Epidermal melanocyte (primary cell): ENCODE measurements around the gene NOP53.
"Not testable (repeated sequence)": the region's sequence is repeated elsewhere in the genome, so short reads cannot be mapped to it uniquely, and the experiment has no call there.

Experiments used
- DNase-seq: peaks from one replicate; pipeline ENCODE4 v3.0.0; 2011; ENCODE audit warnings: low spot score; ENCODE audit not compliant: insufficient read length

The NOP53 gene

GRCh38 chr19:47804451-47804850 is 59.1 kb downstream of the NOP53 start, which contains the start of gene TPRX1:
TSS of gene TPRX1 (minus strand) at chr19:47804551. CDS start at chr19:47804539, 12 bp downstream.
- DNase-seq: not testable (repeated sequence)

- DNase-seq: no peak
Measured at GRCh38 chr19:47805313-47805712, 60.0 kb downstream of the NOP53 start.

DNA sequence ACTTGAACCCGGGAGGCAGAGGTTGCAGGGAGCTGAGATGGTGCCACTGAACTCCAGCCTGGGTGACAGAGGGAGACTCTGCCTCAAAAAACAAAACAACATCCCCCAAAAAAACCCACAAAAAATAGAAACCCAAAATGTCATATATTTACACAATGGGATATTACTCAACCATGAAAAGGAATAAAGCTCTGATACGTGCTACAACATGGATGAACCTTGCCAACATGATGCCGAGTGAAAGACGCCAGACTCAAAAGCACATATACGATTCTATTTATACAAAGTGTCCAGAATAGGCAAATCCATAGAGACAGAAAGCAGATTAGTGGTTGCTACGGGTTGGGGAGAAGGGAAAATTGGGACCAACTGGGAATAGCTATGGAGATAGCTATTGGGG is 61.1 kb downstream of the NOP53 start:
- no peak for DNase-seq
